DND-41 (cell line): Measurements from ENCODE around the gene LTBR.

Experiments used
- CTCF ChIP-seq: IDR thresholded peaks from 2 replicates; pipeline ENCODE4 v1.5.1; 2012; ENCODE audit warnings: borderline replicate concordance, low read length, moderate library complexity, mild to moderate bottlenecking; ENCODE audit not compliant: poor library complexity, severe bottlenecking; ENCODE audit errors: extremely low read depth
- EZH2 ChIP-seq: IDR thresholded peaks from 3 replicates; pipeline ENCODE4 v1.6.1; 2012; ENCODE audit warnings: borderline replicate concordance, low read depth, mild to moderate bottlenecking, moderate library complexity, low read length, inconsistent platforms; ENCODE audit not compliant: severe bottlenecking

GRCh38 chr12:6423267-6424007, 39.5 kb downstream of the LTBR start:
- TF ChIP-seq CTCF (peak; percentile 98), EZH2 (no peak)
